GM21723 (cell line): Measurements from ENCODE around the gene TM9SF4.
A peak's percentile ranks its signal among the peaks of the same experiment; 100 is the strongest.

Experiments used
- ATAC-seq: cut with Tn5 transposase; IDR thresholded peaks from one replicate; pipeline ENCODE4 v1.9.1; 2021; ENCODE audit warnings: mild to moderate bottlenecking, moderate library complexity; ENCODE audit not compliant: unreplicated experiment

The TM9SF4 gene

GRCh38 chr20:32205110-32205842, 95.8 kb downstream of the TM9SF4 start:
- ATAC-seq = no peak

- no peak for ATAC-seq
Measured at GRCh38 chr20:32205843-32206759, 96.6 kb downstream of the TM9SF4 start.

- peak; percentile 17 for ATAC-seq
Measured at GRCh38 chr20:32206760-32207625, 97.5 kb downstream of the TM9SF4 start.

GRCh38 chr20:32207626-32208498, 98.3 kb downstream of the TM9SF4 start, which contains the start of the genes PLAGL2 and POFUT1:
PLAGL2 (minus strand) TSS chr20:32207743; CDS start chr20:32202178, 5,565 bp downstream.
POFUT1 (plus strand) TSS chr20:32207880; CDS start chr20:32207942, 62 bp downstream.
- peak; percentile 85 for ATAC-seq

- ATAC-seq = no peak
Measured at GRCh38 chr20:32208499-32209154, 99.1 kb downstream of the TM9SF4 start.

- no peak for ATAC-seq
Measured at GRCh38 chr20:32209850-32210605, 100.5 kb downstream of the TM9SF4 start.

- no peak for ATAC-seq
Measured at GRCh38 chr20:32213870-32214269, 104.4 kb downstream of the TM9SF4 start.

GRCh38 chr20:32215147-32215546, 105.6 kb downstream of the TM9SF4 start:
- no peak for ATAC-seq

- no peak for ATAC-seq
Measured at GRCh38 chr20:32215729-32216128, 106.2 kb downstream of the TM9SF4 start.

- ATAC-seq = no peak
Measured at GRCh38 chr20:32216179-32217142, 106.9 kb downstream of the TM9SF4 start.
